Measurements from ENCODE around the gene CXCL11.

The CXCL11 gene

GRCh38 chr4:76035799-76036380 lies at the start of gene CXCL11:
Gene CXCL11, minus strand, starts transcription at chr4:76036070. Its CDS starts 83 bp downstream, at chr4:76035987.
- TF ChIP-seq CTCF (conservative IDR thresholded peaks at IDR 0.05): no peak
- peak within 1 kb of the TSS; percentile 78 for H3K27ac ChIP-seq

DNA sequence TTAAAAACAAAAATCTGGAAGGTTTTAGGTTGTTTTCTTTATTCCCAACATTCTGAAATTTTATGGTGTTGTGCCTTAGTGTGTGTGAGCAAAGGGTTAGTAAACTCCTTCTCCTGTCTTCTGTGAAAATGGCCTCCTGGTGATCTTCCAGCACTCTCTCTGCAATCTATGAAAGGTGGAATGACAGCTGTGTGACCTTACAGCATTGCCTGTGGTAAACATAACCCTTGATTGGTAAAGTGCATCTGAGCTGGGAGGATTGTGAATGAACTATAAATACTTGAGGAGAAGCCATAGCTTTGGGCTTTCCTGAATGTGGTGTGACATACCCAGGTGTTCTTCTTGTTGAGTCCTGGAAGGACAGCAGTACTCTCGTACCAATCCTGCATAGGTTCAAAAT lies 48.7 kb upstream of the CXCL11 start:
- no peak for TF ChIP-seq CTCF (conservative IDR thresholded peaks at IDR 0.05)

DNA sequence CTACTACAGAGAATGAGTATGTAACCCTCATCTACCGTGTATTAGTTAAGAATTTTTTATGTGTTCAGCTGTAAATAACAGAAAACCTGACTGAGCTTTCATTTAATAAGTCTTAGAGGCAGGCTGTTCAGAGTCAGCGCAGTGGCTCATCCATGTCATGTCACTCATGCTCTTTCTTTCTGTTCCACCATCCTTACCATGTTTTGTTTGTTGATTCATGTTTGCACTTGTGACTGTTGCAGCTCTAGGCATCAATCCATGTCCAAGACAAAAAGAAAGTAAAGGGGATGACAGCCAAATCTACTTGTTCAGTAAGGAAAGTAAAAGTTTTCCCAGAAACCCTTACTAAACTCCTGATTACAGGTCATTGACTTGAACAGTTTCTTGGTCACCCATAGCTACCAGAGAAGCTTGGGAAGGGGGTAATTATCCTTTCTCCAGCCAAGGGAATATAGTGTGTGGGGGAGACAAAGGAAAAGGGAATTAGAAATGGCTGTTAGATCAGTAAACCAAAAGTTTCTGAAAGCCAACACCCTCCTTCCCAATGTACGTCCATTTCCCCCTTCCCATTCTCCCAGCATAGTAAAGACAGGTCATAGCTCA lies 47.6 kb upstream of the CXCL11 start:
- TF ChIP-seq CTCF (conservative IDR thresholded peaks at IDR 0.05): no peak
- no peak overlapping the region for H3K27ac ChIP-seq

More for the DNA sequence above, 48.7 kb upstream of the CXCL11 start:
- H3K27ac ChIP-seq: no peak overlapping the region

GRCh38 chr4:76078033-76078613 lies 42.3 kb upstream of the CXCL11 start:
- no peak overlapping the region for H3K27ac ChIP-seq
- no peak for TF ChIP-seq CTCF (conservative IDR thresholded peaks at IDR 0.05)

DNA sequence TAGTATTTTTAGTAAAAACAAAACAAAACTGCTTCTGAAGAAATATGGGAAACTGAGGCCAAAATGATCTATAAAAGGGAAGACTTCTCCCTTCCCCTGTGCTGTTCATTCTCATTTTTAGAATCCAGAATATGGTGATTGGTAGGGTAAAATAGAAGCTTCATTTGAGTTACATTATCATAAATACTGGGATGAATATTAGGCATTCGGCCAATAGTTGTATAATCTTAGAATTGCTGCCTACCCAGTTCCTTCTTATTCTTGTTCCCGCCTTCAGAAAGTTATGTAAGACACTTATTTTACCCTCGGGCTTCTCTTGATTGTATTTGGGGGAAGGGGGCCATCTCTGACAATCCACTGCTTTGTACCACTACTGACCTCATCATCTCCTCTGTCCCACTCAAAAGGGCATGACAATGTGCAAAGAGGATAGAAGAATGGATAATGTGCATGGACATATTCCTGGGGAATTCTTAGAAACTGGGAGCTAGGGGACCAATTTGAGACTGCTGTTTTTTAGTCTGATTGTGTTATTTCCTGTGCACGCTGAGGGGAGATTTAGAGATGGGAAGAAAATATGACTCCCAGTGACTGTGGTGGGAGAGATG lies 39.2 kb upstream of the CXCL11 start:
- no peak for TF ChIP-seq CTCF (conservative IDR thresholded peaks at IDR 0.05)
- H3K27ac ChIP-seq: no peak overlapping the region

GRCh38 chr4:76074468-76074867 lies 38.6 kb upstream of the CXCL11 start, which contains the start of gene ART3:
Gene ART3, plus strand, starts transcription at chr4:76074709. Its CDS starts 1,181 bp downstream, at chr4:76075890.
- no peak within 1 kb of the TSS for H3K27ac ChIP-seq
- TF ChIP-seq CTCF (conservative IDR thresholded peaks at IDR 0.05): no peak

GRCh38 chr4:76072760-76073159 lies 36.9 kb upstream of the CXCL11 start:
- H3K27ac ChIP-seq: no peak overlapping the region; the same call in 1 of the 2 replicates
- no peak for TF ChIP-seq CTCF (conservative IDR thresholded peaks at IDR 0.05)
